Fibroblast of lung (primary cell): Measurements from ENCODE around the gene WDR4. TPM values are rescaled to one million over a fixed set of nuclear protein-coding genes. Genes with fewer than 3 reads are reported as not detected.

ENCODE experiments used
- DNase-seq, 2 donors: peaks; one replicate each; pipeline versions ENCODE4 v3.0.0 to v3.0.0-alpha.2; 2010; ENCODE audit warnings: low read depth in 2 of 2
- H2AFZ ChIP-seq: 2 replicates; pipeline ENCODE4 v1.5.1; 2012; ENCODE audit warnings: low read length, control low read depth, inconsistent platforms
- H3K27ac ChIP-seq: 2 replicates; pipeline ENCODE4 v1.5.1; 2011; ENCODE audit warnings: low read length, control low read depth; ENCODE audit not compliant: insufficient read depth
- H3K27me3 ChIP-seq: 2 replicates; pipeline ENCODE4 v1.5.1; 2011; ENCODE audit warnings: mild to moderate bottlenecking, low read length; ENCODE audit not compliant: control insufficient read depth, insufficient read depth
- H3K36me3 ChIP-seq: 2 replicates; pipeline ENCODE4 v1.5.1; 2011; ENCODE audit warnings: low read length; ENCODE audit not compliant: control insufficient read depth, insufficient read depth
- H3K4me1 ChIP-seq: 2 replicates; pipeline ENCODE4 v1.5.1; 2011; ENCODE audit warnings: low read length; ENCODE audit not compliant: control insufficient read depth, insufficient read depth; ENCODE audit errors: extremely low read depth
- H3K4me2 ChIP-seq: 2 replicates; pipeline ENCODE4 v1.5.1; 2011; ENCODE audit warnings: low read length, control low read depth; ENCODE audit not compliant: insufficient read depth; ENCODE audit errors: extremely low read depth
- H3K4me3 ChIP-seq, 4 experiments: fragments of 200-600 bp in 1 of 4; sonication (generic) in 1 of 4; replicated peaks in 1 of 4; 2 replicates each; pipeline ENCODE4 v1.5.1; 2011 to 2016; ENCODE audit warnings: low read length in 4 of 4, low read depth in 3 of 4, mild to moderate bottlenecking in 3 of 4, control low read depth in 2 of 4, inconsistent platforms in 1 of 4, mixed read lengths in 1 of 4; ENCODE audit not compliant: insufficient read depth in 1 of 4; ENCODE audit errors: control extremely low read depth in 1 of 4
- H3K79me2 ChIP-seq: 2 replicates; pipeline ENCODE4 v1.5.1; 2012; ENCODE audit warnings: mild to moderate bottlenecking, low read length, inconsistent platforms; ENCODE audit not compliant: control insufficient read depth, insufficient read depth
- H3K9ac ChIP-seq: 2 replicates; pipeline ENCODE4 v1.5.1; 2011; ENCODE audit warnings: mild to moderate bottlenecking, low read length, control low read depth; ENCODE audit not compliant: insufficient read depth
- H3K9me3 ChIP-seq: 2 replicates; pipeline ENCODE4 v1.5.1; 2012; ENCODE audit warnings: low read depth, low read length; ENCODE audit not compliant: control insufficient read depth, insufficient read depth
- H4K20me1 ChIP-seq: 2 replicates; pipeline ENCODE4 v1.5.1; 2011; ENCODE audit warnings: low read length; ENCODE audit not compliant: control insufficient read depth, insufficient read depth; ENCODE audit errors: extremely low read depth
- CTCF ChIP-seq, 2 donors: IDR thresholded peaks in 1 of 2; conservative IDR thresholded peaks in 1 of 2; 1 replicate in 1 of 2; 2 replicates in 1 of 2; pipeline ENCODE4 v1.5.1; 2011 to 2012; ENCODE audit warnings: low read length in 2 of 2, control low read depth in 1 of 2, inconsistent platforms in 1 of 2, low read depth in 1 of 2, mild to moderate bottlenecking in 1 of 2
- EZH2 ChIP-seq: IDR thresholded peaks from 2 replicates; pipeline ENCODE4 v1.5.1; 2012; ENCODE audit warnings: low read length, control low read depth, mild to moderate bottlenecking; ENCODE audit errors: missing control alignments
- polyA plus RNA-seq, 2 donors: library from polyadenylated mRNA; depleted of rRNA in 1 of 2; stranded (reverse) in 1 of 2; unstranded in 1 of 2; fragments of >200 nt; gene quantifications; 2 replicates each; pipeline ENCODE4 v1.2.1, GENCODE V29; 2011 to 2012; ENCODE audit warnings: missing spikeins in 1 of 2
- total RNA-seq: library from RNA; depleted of rRNA; stranded (reverse); fragments of >200 nt; gene quantifications from 2 replicates; pipeline ENCODE4 v1.2.1, GENCODE V29; 2014

WDR4 gene
- total and polyA plus RNA-seq, 2 donors (not counting 1 experiment from before 2014, with no cell fraction given): 8.2 to 10.2 TPM

- Histone ChIP-seq H3K27ac (no peak overlapping the region), H4K20me1 (no peaks in the 10 kb centered on the region), H3K4me3 (no peak overlapping the region), H3K9ac (no peak overlapping the region), H3K36me3 (peaks cover 37% of the 10 kb centered on the region), H3K79me2 (peaks cover 3% of the 10 kb centered on the region), H3K27me3 (no peaks in the 10 kb centered on the region), H2AFZ (no peak overlapping the region), H3K4me1 (no peaks in the 10 kb centered on the region), H3K9me3 (no peaks in the 10 kb centered on the region), H3K4me2 (no peak overlapping the region)
- TF ChIP-seq EZH2 (no peak), CTCF (conservative IDR thresholded peaks at IDR 0.05 in 1 of 2, IDR thresholded peaks at IDR 0.05 in 1 of 2; ENCODE audit: low read depth in 1 of 2, low read length in 2 of 2) (no peak)
- no peak for DNase-seq
These were observed 22.1 kb downstream of the WDR4 start for GRCh38 chr21:42857216-42857615.

- H3K4me1 ChIP-seq: no peaks in the 10 kb centered on the region
- TF ChIP-seq EZH2: no peak
- no peak for TF ChIP-seq CTCF (conservative IDR thresholded peaks at IDR 0.05 in 1 of 2, IDR thresholded peaks at IDR 0.05 in 1 of 2; ENCODE audit: low read depth in 1 of 2, low read length in 2 of 2)
- DNase-seq: no peak
- H3K4me2 ChIP-seq: no peak overlapping the region
- no peak overlapping the region for H3K9ac ChIP-seq
- H3K27me3 ChIP-seq: no peaks in the 10 kb centered on the region
- H3K9me3 ChIP-seq: no peaks in the 10 kb centered on the region
- no peak overlapping the region for H3K4me3 ChIP-seq
- H3K79me2 ChIP-seq: peaks cover 3% of the 10 kb centered on the region
- no peak overlapping the region for H2AFZ ChIP-seq
- H4K20me1 ChIP-seq: no peaks in the 10 kb centered on the region
- peaks cover 42% of the 10 kb centered on the region for H3K36me3 ChIP-seq
- H3K27ac ChIP-seq: no peak overlapping the region
These were observed 23.4 kb downstream of the WDR4 start for GRCh38 chr21:42855937-42856335.

GRCh38 chr21:42855171-42855936 lies 24.0 kb downstream of the WDR4 start:
- no peak for TF ChIP-seq EZH2
- TF ChIP-seq CTCF (conservative IDR thresholded peaks at IDR 0.05 in 1 of 2, IDR thresholded peaks at IDR 0.05 in 1 of 2; ENCODE audit: low read depth in 1 of 2, low read length in 2 of 2): no peak
- H3K4me1 ChIP-seq: no peaks in the 10 kb centered on the region
- peaks cover 2% of the 10 kb centered on the region for H3K79me2 ChIP-seq
- DNase-seq: no peak
- H3K9me3 ChIP-seq: no peaks in the 10 kb centered on the region
- H3K9ac ChIP-seq: no peak overlapping the region
- H3K27ac ChIP-seq: no peak overlapping the region
- H3K4me3 ChIP-seq: no peak overlapping the region
- H3K27me3 ChIP-seq: no peaks in the 10 kb centered on the region
- no peak overlapping the region for H3K4me2 ChIP-seq
- no peak overlapping the region for H2AFZ ChIP-seq
- H4K20me1 ChIP-seq: no peaks in the 10 kb centered on the region
- peaks cover 48% of the 10 kb centered on the region for H3K36me3 ChIP-seq
